Measurements from ENCODE around the gene CDYL2. TPM values are rescaled to one million over a fixed set of nuclear protein-coding genes. Genes with fewer than 3 reads are reported as not detected.

Gene CDYL2
- total RNA-seq, 1 donor from 2014 or later: 4.9 TPM

DNA sequence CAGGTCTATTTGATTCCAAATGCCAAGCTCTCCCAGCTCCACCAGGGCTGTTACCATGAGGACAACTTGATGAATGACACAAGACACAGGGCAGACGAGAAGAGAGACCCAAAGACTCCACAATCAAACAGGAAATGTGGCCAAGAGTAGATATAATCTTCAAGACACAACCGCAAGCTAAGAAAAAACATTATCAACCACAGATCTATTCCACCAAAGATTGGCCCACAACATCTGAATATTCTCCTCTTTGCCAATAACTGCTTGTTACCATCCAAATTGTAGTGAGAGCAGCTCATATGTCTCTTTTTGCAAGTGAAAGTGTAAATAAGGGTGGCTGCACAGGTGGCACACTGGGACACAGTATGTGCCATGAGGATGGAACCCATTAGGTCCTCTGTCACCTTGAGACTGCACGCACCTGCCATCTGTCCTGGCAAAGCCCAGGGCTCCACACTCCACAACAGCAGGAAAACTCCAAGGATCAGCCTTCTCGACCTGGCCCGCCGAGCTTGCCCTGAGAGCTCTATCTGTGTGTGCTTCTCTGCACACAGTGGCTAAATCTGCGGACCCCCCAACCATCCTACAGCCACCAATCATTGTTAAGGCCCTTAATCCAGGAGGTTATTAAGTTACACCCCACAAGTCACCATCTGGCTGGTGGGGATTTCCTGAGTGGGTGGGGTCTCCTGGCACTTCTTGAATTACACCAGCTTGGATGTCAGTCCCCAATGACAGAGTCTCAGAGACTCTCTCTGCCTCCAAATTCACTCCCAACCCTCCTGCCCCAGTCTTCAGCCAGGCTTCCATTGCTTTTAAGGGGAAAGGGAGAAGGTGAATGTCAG is 213.1 kb downstream of the CDYL2 start:
- H3K4me3 Mint-ChIP-seq: no peak overlapping the region
- H3K4me1 Mint-ChIP-seq: no peaks in the 10 kb centered on the region
- no peaks in the 10 kb centered on the region for H3K9me3 Mint-ChIP-seq

GRCh38 chr16:80587071-80587470 is 217.3 kb downstream of the CDYL2 start:
- no peaks in the 10 kb centered on the region for H4K20me1 ChIP-seq (ENCODE audit: low read depth)
- TF ChIP-seq, protein P1, sequence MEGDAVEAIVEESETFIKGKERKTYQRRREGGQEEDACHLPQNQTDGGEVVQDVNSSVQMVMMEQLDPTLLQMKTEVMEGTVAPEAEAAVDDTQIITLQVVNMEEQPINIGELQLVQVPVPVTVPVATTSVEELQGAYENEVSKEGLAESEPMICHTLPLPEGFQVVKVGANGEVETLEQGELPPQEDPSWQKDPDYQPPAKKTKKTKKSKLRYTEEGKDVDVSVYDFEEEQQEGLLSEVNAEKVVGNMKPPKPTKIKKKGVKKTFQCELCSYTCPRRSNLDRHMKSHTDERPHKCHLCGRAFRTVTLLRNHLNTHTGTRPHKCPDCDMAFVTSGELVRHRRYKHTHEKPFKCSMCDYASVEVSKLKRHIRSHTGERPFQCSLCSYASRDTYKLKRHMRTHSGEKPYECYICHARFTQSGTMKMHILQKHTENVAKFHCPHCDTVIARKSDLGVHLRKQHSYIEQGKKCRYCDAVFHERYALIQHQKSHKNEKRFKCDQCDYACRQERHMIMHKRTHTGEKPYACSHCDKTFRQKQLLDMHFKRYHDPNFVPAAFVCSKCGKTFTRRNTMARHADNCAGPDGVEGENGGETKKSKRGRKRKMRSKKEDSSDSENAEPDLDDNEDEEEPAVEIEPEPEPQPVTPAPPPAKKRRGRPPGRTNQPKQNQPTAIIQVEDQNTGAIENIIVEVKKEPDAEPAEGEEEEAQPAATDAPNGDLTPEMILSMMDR (IDR thresholded peaks at IDR 0.05): no peak
- no peak for TF ChIP-seq EZH2 (IDR thresholded peaks at IDR 0.05)
- no peak for TF ChIP-seq EZH2phosphoT487 (IDR thresholded peaks at IDR 0.05)

More for the DNA sequence above, 213.1 kb downstream of the CDYL2 start:
- Histone ChIP-seq H3K79me2 (ENCODE audit: low read depth) (no peaks in the 10 kb centered on the region), H3K4me1 (no peaks in the 10 kb centered on the region), H3K4me3 (no peak overlapping the region), H3K9me3 (ENCODE audit: low read depth) (no peaks in the 10 kb centered on the region), H3K4me2 (no peak overlapping the region), H3K9ac (no peak overlapping the region), H4K20me1 (ENCODE audit: low read depth) (no peaks in the 10 kb centered on the region), H3K27ac (no peak overlapping the region), H3F3A (ENCODE audit: low read depth) (no peaks in the 10 kb centered on the region), H2AFZ (replicated peaks) (no peak overlapping the region), H3K27me3 (no peaks in the 10 kb centered on the region), H3K36me3 (no peaks in the 10 kb centered on the region)
- TF ChIP-seq EZH2 (IDR thresholded peaks at IDR 0.05) (no peak), EZH2phosphoT487 (IDR thresholded peaks at IDR 0.05) (no peak)
- TF ChIP-seq, protein P1 (IDR thresholded peaks at IDR 0.05): no peak
- Mint-ChIP-seq H3K27me3 (ENCODE audit: insufficient read depth, low read depth) (peaks cover 2% of the 10 kb centered on the region), H3K36me3 (no peaks in the 10 kb centered on the region), H3K27ac (peak overlapping the region; percentile 43)
- DNase-seq (ENCODE audit: low spot score): no peak

GRCh38 chr16:80586476-80586875 is 217.9 kb downstream of the CDYL2 start:
- no peaks in the 10 kb centered on the region for H3K36me3 ChIP-seq
- Mint-ChIP-seq H3K27me3 (ENCODE audit: insufficient read depth, low read depth) (peaks cover 2% of the 10 kb centered on the region), H3K4me3 (no peak overlapping the region), H3K36me3 (no peaks in the 10 kb centered on the region), H3K9me3 (no peaks in the 10 kb centered on the region), H3K4me1 (no peaks in the 10 kb centered on the region), H3K27ac (no peak overlapping the region)
- no peak overlapping the region for H3K4me3 ChIP-seq
- H3K9me3 ChIP-seq (ENCODE audit: low read depth): no peaks in the 10 kb centered on the region
- H3K79me2 ChIP-seq (ENCODE audit: low read depth): no peaks in the 10 kb centered on the region
- no peaks in the 10 kb centered on the region for H3K4me1 ChIP-seq
- DNase-seq (ENCODE audit: low spot score): no peak
- H2AFZ ChIP-seq (replicated peaks): no peak overlapping the region
- no peak overlapping the region for H3K4me2 ChIP-seq
- H3K9ac ChIP-seq: no peak overlapping the region
- no peaks in the 10 kb centered on the region for H3K27me3 ChIP-seq
- H3F3A ChIP-seq (ENCODE audit: low read depth): no peaks in the 10 kb centered on the region
- TF ChIP-seq EZH2 (IDR thresholded peaks at IDR 0.05): no peak
- no peak for TF ChIP-seq EZH2phosphoT487 (IDR thresholded peaks at IDR 0.05)
- TF ChIP-seq, protein P1 (IDR thresholded peaks at IDR 0.05): no peak
- no peaks in the 10 kb centered on the region for H4K20me1 ChIP-seq (ENCODE audit: low read depth)
- H3K27ac ChIP-seq: no peak overlapping the region

More at GRCh38 chr16:80587071-80587470, 217.3 kb downstream of the CDYL2 start:
- Histone ChIP-seq H3K4me3 (no peak overlapping the region), H3K36me3 (no peaks in the 10 kb centered on the region), H3K9ac (no peak overlapping the region), H3K4me1 (no peaks in the 10 kb centered on the region), H3K27ac (no peak overlapping the region), H3K27me3 (no peaks in the 10 kb centered on the region), H3F3A (ENCODE audit: low read depth) (no peaks in the 10 kb centered on the region), H2AFZ (replicated peaks) (no peak overlapping the region), H3K79me2 (ENCODE audit: low read depth) (no peaks in the 10 kb centered on the region), H3K9me3 (ENCODE audit: low read depth) (no peaks in the 10 kb centered on the region), H3K4me2 (no peak overlapping the region)
- Mint-ChIP-seq H3K36me3 (no peaks in the 10 kb centered on the region), H3K4me3 (no peak overlapping the region), H3K9me3 (no peaks in the 10 kb centered on the region), H3K27ac (no peak overlapping the region), H3K4me1 (no peaks in the 10 kb centered on the region), H3K27me3 (ENCODE audit: insufficient read depth, low read depth) (peaks cover 2% of the 10 kb centered on the region)
- no peak for DNase-seq (ENCODE audit: low spot score)
